Stimulated activated CD8-positive, alpha-beta memory T cell treated with anti-CD3 and anti-CD28 coated beads, Interleukin-15, amount 100 ng/mL, for 1 hour (primary cell): Measurements from ENCODE around the gene DMBT1.

ENCODE experiments used
- DNase-seq: peaks from one replicate; pipeline ENCODE4 v3.0.0-alpha.2; 2020; ENCODE audit warnings: low read depth

DMBT1 gene

GRCh38 chr10:122673269-122673668 is 112.7 kb downstream of the DMBT1 start:
- DNase-seq = no peak

GRCh38 chr10:122673731-122674130 is 113.2 kb downstream of the DMBT1 start:
- DNase-seq = no peak

GRCh38 chr10:122674781-122675180 is 114.2 kb downstream of the DMBT1 start:
- DNase-seq = no peak

- DNase-seq = no peak
Measured at GRCh38 chr10:122675278-122675677, 114.7 kb downstream of the DMBT1 start.

- no peak for DNase-seq
Measured at GRCh38 chr10:122678266-122678665, 117.7 kb downstream of the DMBT1 start.

- no peak for DNase-seq
Measured at GRCh38 chr10:122682522-122682921, 122.0 kb downstream of the DMBT1 start.

GRCh38 chr10:122688293-122688989 is 127.9 kb downstream of the DMBT1 start:
- no peak for DNase-seq

GRCh38 chr10:122689146-122689820 is 128.7 kb downstream of the DMBT1 start:
- no peak for DNase-seq

GRCh38 chr10:122692744-122693143 is 132.2 kb downstream of the DMBT1 start:
- no peak for DNase-seq
